Activated CD4-positive, alpha-beta T cell treated with anti-CD3 and anti-CD28 coated beads for 36 hours (primary cell): ENCODE measurements around the gene SLC25A22. TPM values are rescaled to one million over a fixed set of nuclear protein-coding genes. Genes with fewer than 3 reads are reported as not detected.

Experiments
- ATAC-seq: fragments of 200-7000 bp; cut with Tn5 transposase; one replicate; pipeline ENCODE4 v1.10.0; 2021; ENCODE audit warnings: mild to moderate bottlenecking, moderate library complexity
- CTCF ChIA-PET: fragments of 350-600 bp; sonication (Branson Sonifier 250); formaldehyde crosslinking; loops from one replicate; lab custom pipeline; 2021; ENCODE audit warnings: antibody characterized with exemption; lab: Charles Lee
- POLR2A ChIA-PET: fragments of 350-600 bp; sonication (Branson Sonifier 250); formaldehyde crosslinking; loops from one replicate; lab custom pipeline; 2021; ENCODE audit warnings: antibody characterized with exemption, inconsistent platforms; lab: Charles Lee
- DNase-seq: peaks from one replicate; pipeline ENCODE4 v3.0.0-alpha.2; 2020
- H3K27ac Mint-ChIP-seq: one replicate; pipeline ENCODE4 v1.8.0; 2021; ENCODE audit warnings: mixed read lengths
- H3K27me3 Mint-ChIP-seq: one replicate; pipeline ENCODE4 v1.8.0; 2021; ENCODE audit warnings: mixed read lengths
- H3K36me3 Mint-ChIP-seq: one replicate; pipeline ENCODE4 v1.8.0; 2021; ENCODE audit warnings: low read depth, mixed read lengths
- H3K4me1 Mint-ChIP-seq: one replicate; pipeline ENCODE4 v1.8.0; 2021; ENCODE audit warnings: mixed read lengths
- H3K4me3 Mint-ChIP-seq: one replicate; pipeline ENCODE4 v1.8.0; 2021; ENCODE audit warnings: mild to moderate bottlenecking, moderate library complexity, mixed read lengths
- H3K9me3 Mint-ChIP-seq: one replicate; pipeline ENCODE4 v1.8.0; 2021; ENCODE audit warnings: low read depth, mixed read lengths
- intact Hi-C, 2 experiments: fragments of 100-400 bp; cut with DNase I in 1 of 2; cut with micrococcal nuclease in 1 of 2; formaldehyde crosslinking; loops; one replicate each; pipeline versions ENCODE4 v1.14.2 to v1.15.1; 2022 to 2024; cut with DNase I, micrococcal nuclease
- total RNA-seq, 2 experiments: library from RNA; stranded (reverse); gene quantifications; one replicate each; pipeline ENCODE4 v1.2.3, GENCODE V29; 2021

The SLC25A22 gene
- total RNA-seq, 2 experiments from 2014 or later: 33.9 to 36.6 TPM

DNA sequence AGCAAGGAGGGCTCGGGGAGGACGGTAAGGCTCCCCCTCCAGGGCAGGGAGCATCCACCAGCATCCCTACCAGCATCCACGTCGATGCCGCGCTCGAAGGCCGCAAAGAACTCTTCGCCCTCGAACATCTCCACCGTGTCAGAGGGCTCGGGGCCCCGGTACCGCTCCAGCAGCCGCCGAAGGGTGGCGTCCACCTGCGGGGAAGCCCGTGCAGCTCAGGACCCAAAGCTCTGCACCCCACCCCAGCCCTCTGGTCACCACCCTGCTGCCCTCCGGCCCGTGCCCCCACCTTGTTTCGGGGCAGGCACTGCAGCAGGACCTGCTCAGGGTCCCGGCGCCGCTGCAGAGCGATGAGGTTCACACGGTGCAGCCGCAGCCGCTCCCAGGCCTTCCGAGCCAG, 2.4 kb upstream of the SLC25A22 start:
- CTCF ChIA-PET: no interaction called here
- Mint-ChIP-seq H3K9me3 (no peaks in the 10 kb centered on the region), H3K27me3 (no peaks in the 10 kb centered on the region), H3K4me3 (no peak overlapping the region), H3K4me1 (peaks cover 10% of the 10 kb centered on the region), H3K36me3 (peaks cover 6% of the 10 kb centered on the region), H3K27ac (no peak overlapping the region)
- POLR2A ChIA-PET: no interaction called here
- no peak for DNase-seq
- no peak for ATAC-seq
- intact Hi-C loops: no loop called here

DNA sequence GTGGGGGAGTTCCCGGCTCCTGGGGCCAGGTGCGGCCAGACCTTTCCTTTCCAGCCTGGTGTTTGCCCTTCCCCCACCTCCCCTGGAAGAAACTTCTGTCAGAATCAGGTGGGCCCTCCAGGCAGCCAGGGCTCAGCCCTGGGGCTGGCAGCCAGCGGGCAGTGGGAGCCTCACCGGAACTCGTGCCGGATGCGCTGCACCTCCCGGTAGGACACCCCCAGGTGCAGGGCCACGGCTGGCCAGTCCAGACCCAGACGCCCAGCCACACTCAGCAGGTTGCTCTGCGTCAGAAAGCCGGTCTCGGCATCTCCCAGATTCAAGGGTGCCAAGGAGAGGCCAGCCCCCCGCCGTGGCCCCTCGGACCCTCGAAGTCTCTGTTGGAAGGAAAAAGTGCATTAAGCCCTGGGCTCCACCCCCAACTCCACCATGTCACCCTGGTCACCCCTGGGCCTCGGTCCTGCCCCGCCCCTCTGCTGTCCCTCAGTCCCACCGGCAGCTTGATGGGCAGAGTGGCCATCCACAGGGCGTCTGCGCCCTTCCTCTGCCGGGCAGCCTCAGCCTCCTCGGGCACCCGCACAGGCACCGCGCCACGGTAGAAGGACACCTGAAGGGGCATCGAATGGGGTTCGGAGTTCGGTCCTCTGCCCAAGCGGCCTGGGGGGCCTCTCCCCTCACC, 1.7 kb upstream of the SLC25A22 start:
- Mint-ChIP-seq H3K9me3 (no peaks in the 10 kb centered on the region), H3K27ac (no peak overlapping the region), H3K4me1 (peaks cover 13% of the 10 kb centered on the region), H3K27me3 (no peaks in the 10 kb centered on the region), H3K36me3 (peaks cover 6% of the 10 kb centered on the region), H3K4me3 (no peak overlapping the region)
- no peak for DNase-seq
- CTCF ChIA-PET: no interaction called here
- intact Hi-C loops: loop anchor here (5.0 to 10.0 kb wide), 2 partner anchors 225 to 487 kb away; partner anchors contain the start of genes IFITM1 (in 1 of the 2) and PHRF1 (in 1 of the 2)
- no peak for ATAC-seq
- POLR2A ChIA-PET: no interaction called here

DNA sequence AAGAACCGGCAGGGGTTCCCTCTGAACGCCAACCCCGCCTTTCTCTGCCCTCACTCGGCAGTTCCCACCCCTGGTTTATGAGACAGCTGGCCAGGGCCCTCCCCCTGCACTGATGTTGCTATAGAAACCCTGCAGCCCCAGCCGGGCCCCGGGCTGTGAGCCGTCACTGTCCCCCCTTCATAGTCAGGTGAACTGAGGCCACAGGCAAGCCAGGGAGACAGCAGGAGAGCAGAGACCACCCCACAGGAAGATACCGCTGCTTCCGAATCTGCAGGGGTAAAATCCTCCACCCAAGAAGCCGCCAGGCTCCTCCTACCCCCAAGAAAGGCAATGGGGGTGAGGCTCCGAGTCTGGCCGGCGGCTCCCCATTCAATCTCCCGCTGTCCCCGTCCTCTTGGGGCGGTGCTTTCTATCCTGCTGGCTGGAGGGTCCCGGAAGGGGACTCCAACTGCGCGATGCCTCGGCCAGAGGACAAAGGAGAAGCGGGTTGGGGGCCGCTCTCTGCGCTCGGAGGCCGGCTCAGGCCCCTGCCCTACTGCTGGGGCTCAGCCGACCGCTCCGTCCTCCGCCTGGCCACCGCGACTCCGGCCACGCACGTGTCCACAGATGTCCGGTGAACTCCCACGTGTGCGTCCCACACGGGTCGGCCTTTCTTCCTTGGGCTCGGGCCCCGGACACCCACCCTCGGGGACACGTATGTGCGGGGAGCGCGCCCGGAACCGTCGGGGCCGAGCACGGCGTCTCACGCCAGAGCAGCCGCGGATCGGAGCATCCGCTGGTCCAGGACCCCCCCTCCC, 587 bp downstream of the SLC25A22 start:
- intact Hi-C loops: loop anchor here (1.0 to 10.0 kb wide), 12 partner anchors 8 to 528 kb away; partner anchors contain the start of genes PHRF1 (in 2 of the 2), RPLP2 (in 2 of the 2), DEAF1 (in 1 of the 2) and GATD1 (in 1 of the 2)
- ATAC-seq (peak; percentile 45), DNase-seq (peak; percentile 87)
- Mint-ChIP-seq H3K4me3 (peak overlapping the region; percentile 79), H3K27ac (peak overlapping the region; percentile 67), H3K27me3 (no peaks in the 10 kb centered on the region), H3K9me3 (no peaks in the 10 kb centered on the region), H3K36me3 (peaks cover 13% of the 10 kb centered on the region), H3K4me1 (peaks cover 13% of the 10 kb centered on the region)
- CTCF ChIA-PET: interaction anchor here (0.7 to 1.4 kb wide), 3 partner anchors 51 to 185 kb away, joined by 3 read pairs; no protein-coding TSS in a partner anchor
- POLR2A ChIA-PET: interaction anchor here (1.1 to 2.1 kb wide), 3 partner anchors 12 to 22 kb away, joined by 3 to 10 read pairs (median 4); partner anchors contain the start of genes PNPLA2 and RPLP2

DNA sequence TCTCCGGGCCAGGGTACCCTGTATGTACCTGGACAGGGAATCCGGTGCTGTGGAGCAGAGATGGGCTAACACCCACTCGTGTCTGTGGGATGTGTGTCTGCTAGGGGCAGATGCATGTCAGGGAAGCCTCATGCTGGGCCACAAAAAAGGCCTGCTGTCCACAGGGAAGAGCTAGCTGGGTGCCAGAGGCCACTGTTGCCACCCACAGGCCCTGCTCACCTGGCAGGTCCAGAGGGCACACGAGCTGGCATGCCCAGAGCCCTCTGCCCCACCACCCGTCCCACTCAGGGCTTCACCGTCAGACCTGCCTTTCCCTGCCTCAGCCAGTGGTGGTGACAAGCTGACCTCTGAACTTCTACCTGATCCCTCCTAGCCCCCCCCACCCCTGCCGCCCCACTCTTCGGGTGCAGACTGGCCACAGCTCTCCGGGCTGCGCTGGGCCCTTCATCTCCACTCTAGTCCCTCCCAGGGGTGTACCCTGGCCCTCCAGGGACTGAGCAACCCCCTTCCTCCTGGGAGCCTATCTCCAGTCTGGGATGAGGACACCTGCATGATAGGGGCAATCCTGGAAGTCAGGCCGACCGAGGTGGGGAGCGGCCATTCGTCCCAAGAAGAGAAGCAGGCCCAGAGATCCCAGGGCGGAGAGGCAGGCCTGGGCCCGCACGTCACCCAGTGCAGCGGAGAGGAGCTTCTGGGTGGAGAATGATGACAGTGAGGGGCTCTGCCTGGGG, 1.4 kb downstream of the SLC25A22 start:
- peak; percentile 37 for DNase-seq
- H3K36me3 Mint-ChIP-seq: peaks cover 13% of the 10 kb centered on the region
- ChIA-PET CTCF (interaction anchor here (0.7 to 1.4 kb wide), 4 partner anchors 21 to 184 kb away, joined by 3 to 5 read pairs (median 4); no protein-coding TSS in a partner anchor), POLR2A (interaction anchor here (1.1 to 2.1 kb wide), 4 partner anchors 13 to 23 kb away, joined by 3 to 10 read pairs (median 4); partner anchors contain the start of genes GATD1, PNPLA2 and RPLP2)
- peaks cover 13% of the 10 kb centered on the region for H3K4me1 Mint-ChIP-seq
- H3K4me3 Mint-ChIP-seq: peak overlapping the region; percentile 79
- peak overlapping the region; percentile 67 for H3K27ac Mint-ChIP-seq
- H3K9me3 Mint-ChIP-seq: no peaks in the 10 kb centered on the region
- intact Hi-C loops: loop anchor here (1.0 to 10.0 kb wide), 11 partner anchors 9 to 560 kb away; partner anchors contain the start of genes GATD1 (in 2 of the 2), IFITM1 (in 1 of the 2), PHRF1 (in 1 of the 2) and PIDD1 (in 1 of the 2)
- ATAC-seq: no peak
- H3K27me3 Mint-ChIP-seq: no peaks in the 10 kb centered on the region

DNA sequence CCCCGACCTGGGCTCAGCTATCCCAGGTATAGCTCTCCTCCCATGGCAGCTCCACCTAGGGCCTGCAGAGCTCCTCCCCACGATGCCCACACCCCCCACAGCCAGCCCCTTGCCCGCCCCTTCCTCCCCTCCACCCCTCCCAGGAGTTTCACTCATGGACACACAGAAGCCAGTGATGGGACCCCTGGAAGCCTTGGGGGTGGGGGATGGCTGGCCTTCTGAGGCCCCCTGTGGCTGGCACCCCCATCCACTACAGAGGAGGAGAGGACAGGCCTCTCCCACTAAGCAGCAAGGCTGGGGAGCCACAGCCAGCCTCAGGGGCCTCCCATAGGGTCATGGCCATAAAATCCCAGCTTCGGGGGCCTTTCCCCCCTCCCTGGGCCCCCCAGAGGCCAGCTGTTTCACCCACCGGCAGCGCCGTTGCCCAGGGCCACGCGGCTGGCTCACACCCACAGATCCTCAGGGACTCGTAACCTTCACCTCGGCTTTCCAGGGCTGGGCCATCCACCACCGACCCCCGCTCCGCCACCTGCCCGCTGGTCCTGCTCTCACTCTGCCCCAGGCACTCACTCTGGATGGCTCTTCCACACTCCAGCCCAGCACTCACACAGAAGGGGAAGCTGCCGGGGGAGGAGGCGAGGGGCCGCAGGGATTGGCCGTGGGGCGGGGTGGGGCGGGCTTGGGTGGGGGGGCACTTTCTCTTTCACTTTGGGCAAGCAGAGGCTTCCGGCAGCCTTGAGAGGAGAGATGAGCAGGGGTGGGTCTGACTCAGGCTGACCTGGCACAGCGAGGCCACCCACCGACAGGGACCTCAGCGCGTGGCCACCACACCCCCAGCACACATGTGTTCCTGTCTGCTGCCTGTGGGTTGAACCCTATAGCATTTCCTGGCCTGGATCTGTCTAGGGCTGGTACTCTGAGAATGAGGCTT, 2.2 kb downstream of the SLC25A22 start:
- H3K9me3 Mint-ChIP-seq: no peaks in the 10 kb centered on the region
- DNase-seq (peak; percentile 93), ATAC-seq (peak; percentile 76)
- POLR2A ChIA-PET: interaction anchor here (0.8 to 2.1 kb wide), 5 partner anchors 10 to 21 kb away, joined by 3 to 10 read pairs (median 3); partner anchors contain the start of genes GATD1 and RPLP2
- no peaks in the 10 kb centered on the region for H3K27me3 Mint-ChIP-seq
- peak overlapping the region; percentile 79 for H3K4me3 Mint-ChIP-seq
- H3K27ac Mint-ChIP-seq: peak overlapping the region; percentile 58
- CTCF ChIA-PET: interaction anchor here (0.7 to 1.4 kb wide), 3 partner anchors 20 to 69 kb away, joined by 3 to 5 read pairs (median 4); no protein-coding TSS in a partner anchor
- peaks cover 13% of the 10 kb centered on the region for H3K4me1 Mint-ChIP-seq
- intact Hi-C loops: loop anchor here (1.0 to 10.0 kb wide), 7 partner anchors 19 to 560 kb away; partner anchors contain the start of genes GATD1 (in 2 of the 2), IFITM1 (in 1 of the 2), PHRF1 (in 1 of the 2) and POLR2L (in 1 of the 2)
- H3K36me3 Mint-ChIP-seq: peaks cover 17% of the 10 kb centered on the region

DNA sequence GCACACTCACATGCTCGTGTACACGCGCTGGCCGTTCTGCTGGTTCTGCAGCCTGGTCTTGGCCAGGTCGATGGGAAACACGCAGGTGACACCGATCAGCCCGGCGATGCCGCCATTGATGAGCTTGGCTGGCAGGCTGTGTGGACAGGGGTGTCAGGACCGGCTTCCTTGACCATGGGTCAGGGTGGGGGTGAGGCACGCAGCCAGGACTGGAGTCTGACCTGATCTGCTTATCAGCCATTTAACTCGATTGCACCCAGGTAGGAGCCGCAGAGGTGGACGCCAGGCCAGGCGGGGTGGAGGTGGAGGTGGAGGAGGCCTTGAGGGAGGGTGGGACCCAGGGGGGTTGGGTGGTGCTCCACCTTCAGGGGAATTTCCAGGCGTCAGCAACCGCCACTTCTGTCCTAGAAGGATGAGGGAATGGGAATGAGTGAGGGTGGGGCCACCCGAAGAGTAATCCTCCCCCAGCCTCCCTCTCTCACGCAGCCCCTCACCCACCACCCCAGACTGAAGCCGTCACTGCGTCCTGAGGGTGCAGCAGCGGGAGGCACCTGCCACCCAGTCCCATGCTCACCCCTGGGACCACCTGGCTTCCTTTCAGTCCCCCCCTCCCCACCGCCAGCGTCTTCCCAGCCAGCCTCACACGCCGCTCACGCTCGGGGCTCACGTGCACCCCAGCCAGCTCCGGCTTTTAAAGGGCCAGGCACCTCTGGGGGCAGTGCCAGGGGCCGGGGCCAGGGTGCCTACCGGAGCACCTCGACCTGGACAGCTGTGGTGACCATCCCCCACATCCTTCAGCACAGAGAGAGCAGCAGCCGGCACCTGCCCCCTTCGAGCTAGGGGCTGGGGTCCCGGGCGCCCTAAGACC, 3.1 kb downstream of the SLC25A22 start:
- H3K36me3 Mint-ChIP-seq: peaks cover 18% of the 10 kb centered on the region
- ChIA-PET CTCF (no interaction called here), POLR2A (interaction anchor here (0.8 to 0.9 kb wide), 2 partner anchors 9 to 20 kb away, joined by 3 read pairs; no protein-coding TSS in a partner anchor)
- no peaks in the 10 kb centered on the region for H3K9me3 Mint-ChIP-seq
- ATAC-seq (no peak), DNase-seq (peak; percentile 37)
- H3K4me1 Mint-ChIP-seq: peaks cover 13% of the 10 kb centered on the region
- intact Hi-C loops: loop anchor here (5.0 to 10.0 kb wide), 2 partner anchors 220 to 483 kb away; partner anchors contain the start of genes IFITM1 (in 1 of the 2) and PHRF1 (in 1 of the 2)
- no peaks in the 10 kb centered on the region for H3K27me3 Mint-ChIP-seq
- peak overlapping the region; percentile 79 for H3K4me3 Mint-ChIP-seq
- H3K27ac Mint-ChIP-seq: no peak overlapping the region

DNA sequence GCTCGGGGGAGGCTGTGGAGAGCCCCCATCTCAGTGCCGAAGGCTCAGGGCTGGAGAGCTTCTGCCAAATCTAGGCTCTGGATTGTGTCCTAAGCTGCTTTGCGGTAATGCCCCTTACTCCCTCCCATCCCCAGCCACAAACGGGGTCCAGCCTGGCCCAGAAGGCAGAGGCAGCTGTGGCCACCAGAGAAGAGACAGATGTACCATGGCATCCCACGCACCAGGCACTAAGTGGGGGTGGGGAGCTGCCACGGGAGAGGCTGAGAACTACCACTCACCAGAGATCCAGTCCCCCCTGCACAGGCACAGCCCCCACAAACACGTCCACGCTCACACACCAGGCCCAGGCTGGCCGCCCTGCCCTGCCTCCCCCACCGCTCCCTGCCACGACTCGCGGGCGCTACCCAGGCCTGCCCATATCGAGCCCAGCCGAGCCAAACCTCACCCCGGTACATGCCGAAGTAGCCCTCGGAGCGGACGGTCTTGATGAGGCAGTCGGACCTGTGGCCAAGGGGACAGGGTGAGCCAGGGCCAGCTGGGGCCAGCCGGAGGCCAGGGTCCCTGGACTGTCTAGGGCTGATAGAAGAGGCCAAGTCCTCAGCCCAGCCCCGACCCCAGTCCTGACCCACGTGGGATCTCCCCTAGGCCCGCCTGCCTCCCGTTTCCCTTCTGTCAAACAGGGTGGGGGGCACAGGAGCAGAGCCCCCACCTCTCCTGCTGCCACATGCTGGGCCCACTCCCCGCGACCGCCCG, 3.9 kb downstream of the SLC25A22 start:
- H3K9me3 Mint-ChIP-seq: no peaks in the 10 kb centered on the region
- peak overlapping the region; percentile 4 for H3K4me3 Mint-ChIP-seq
- ATAC-seq: no peak
- CTCF ChIA-PET: no interaction called here
- POLR2A ChIA-PET: no interaction called here
- DNase-seq: no peak
- H3K36me3 Mint-ChIP-seq: peaks cover 17% of the 10 kb centered on the region
- no peaks in the 10 kb centered on the region for H3K27me3 Mint-ChIP-seq
- peaks cover 13% of the 10 kb centered on the region for H3K4me1 Mint-ChIP-seq
- H3K27ac Mint-ChIP-seq: no peak overlapping the region
- intact Hi-C loops: loop anchor here in 1 of 2 experiments (10.0 kb wide), 1 partner anchor 219 kb away; the partner anchor contains the start of gene PHRF1

DNA sequence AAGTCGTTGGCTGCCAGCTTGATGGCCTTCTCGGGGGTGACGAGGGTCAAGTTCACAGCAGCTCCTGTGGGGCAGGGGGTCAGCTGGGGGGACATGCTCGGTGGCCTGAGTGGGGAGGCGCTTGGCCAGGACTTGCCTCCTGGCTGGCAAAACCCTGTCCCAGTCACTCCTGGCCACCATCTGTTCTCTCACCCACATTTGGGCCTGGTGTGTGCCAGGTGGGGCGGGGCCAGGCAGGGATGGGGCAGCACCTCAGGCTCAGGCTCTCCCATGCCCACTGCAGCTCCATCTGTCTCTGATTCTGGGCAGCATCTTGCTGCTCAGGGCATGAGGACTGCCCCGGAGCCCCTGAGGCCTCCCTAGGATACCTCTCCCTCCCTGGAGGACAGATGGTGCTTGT, 4.5 kb downstream of the SLC25A22 start:
- ATAC-seq: no peak
- Mint-ChIP-seq H3K9me3 (no peaks in the 10 kb centered on the region), H3K4me3 (no peak overlapping the region), H3K27me3 (no peaks in the 10 kb centered on the region), H3K4me1 (peaks cover 13% of the 10 kb centered on the region), H3K27ac (no peak overlapping the region), H3K36me3 (peaks cover 17% of the 10 kb centered on the region)
- intact Hi-C loops: loop anchor here in 1 of 2 experiments (10.0 kb wide), 1 partner anchor 219 kb away; the partner anchor contains the start of gene PHRF1
- DNase-seq: no peak
- ChIA-PET CTCF (no interaction called here), POLR2A (no interaction called here)
